ENCODE data around the gene PLET1.

DNA sequence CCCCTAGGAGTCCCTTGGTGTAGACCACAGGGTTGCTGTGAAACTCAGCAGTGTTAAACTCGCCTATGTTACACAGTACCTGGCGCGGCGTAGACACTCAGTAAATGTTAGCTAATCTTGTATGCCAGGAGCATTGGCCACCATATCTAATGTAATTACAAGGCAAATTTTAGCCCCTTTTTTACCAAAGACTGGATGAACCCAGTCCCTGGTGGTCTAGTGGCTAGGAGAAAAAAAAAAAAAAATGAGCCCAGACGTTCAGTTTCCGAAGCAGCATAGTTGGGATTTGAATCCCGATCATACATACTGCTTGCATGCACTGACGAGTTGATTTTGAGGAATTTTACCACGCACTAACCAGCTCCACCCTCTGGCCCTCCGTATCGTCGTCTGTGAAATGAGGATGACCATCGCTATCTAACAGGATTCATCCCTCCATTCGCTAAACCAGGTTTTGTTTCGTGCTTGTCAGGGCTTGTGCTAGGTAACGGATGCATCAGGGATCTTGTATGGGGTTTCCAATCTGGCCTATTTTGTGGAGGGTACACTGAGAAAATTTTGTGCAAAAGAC, 33.7 kb downstream of the PLET1 start:
- TF ChIP-seq CTCF (IDR thresholded peaks at IDR 0.05; ENCODE audit: insufficient read depth, low read depth, low read length) (no peak), EZH2 (IDR thresholded peaks at IDR 0.05; ENCODE audit: insufficient read depth, low read length) (no peak)
